ENCODE measurements around the gene BASP1. TPM values are rescaled to one million over a fixed set of nuclear protein-coding genes. Genes with fewer than 3 reads are reported as not detected.

Gene BASP1
- total RNA-seq, 1 experiment from 2014 or later: 0.34 TPM

- H2AFZ ChIP-seq (ENCODE audit: low read depth, low read length, poor library complexity, severe bottlenecking): peak overlapping the region; percentile 50
Measured at GRCh38 chr5:17189381-17190036, 27.9 kb upstream of the BASP1 start.

More at GRCh38 chr5:17189381-17190036, 27.9 kb upstream of the BASP1 start:
- no peak for TF ChIP-seq EZH2 (IDR thresholded peaks at IDR 0.05)
- no peak for TF ChIP-seq ZNF274 (IDR thresholded peaks at IDR 0.05; ENCODE audit: low read depth, low read length)
- no peak for TF ChIP-seq POLR2AphosphoS5 (IDR thresholded peaks at IDR 0.05; ENCODE audit: low read depth, low read length)
- no peak for TF ChIP-seq EGR1 (IDR thresholded peaks at IDR 0.05; ENCODE audit: low read depth)
- no peak for TF ChIP-seq ELF1 (IDR thresholded peaks at IDR 0.05; ENCODE audit: borderline replicate concordance, low read depth)
- peak; percentile 74 to 98 (median 81) for TF ChIP-seq CTCF (IDR thresholded peaks at IDR 0.05 in 2 of 3, conservative IDR thresholded peaks at IDR 0.05 in 1 of 3; ENCODE audit: borderline replicate concordance in 1 of 3, insufficient read depth in 1 of 3, low read depth in 2 of 3, low read length in 2 of 3)
- TF ChIP-seq RAD21 (IDR thresholded peaks at IDR 0.05; ENCODE audit: low read depth): peak; percentile 82
- no peak for TF ChIP-seq ZBTB33 (IDR thresholded peaks at IDR 0.05; ENCODE audit: extremely low read depth, insufficient replicate concordance, low read length)
- TF ChIP-seq SP1 (IDR thresholded peaks at IDR 0.05; ENCODE audit: low read depth): no peak
- peak overlapping the region in 1 of 2 experiments; percentile 30; a peak in 2 of 4 replicates for H3K4me3 ChIP-seq (replicated peaks in 1 of 2; ENCODE audit: low read depth in 1 of 2, low read length in 2 of 2)
- H3K4me1 ChIP-seq (ENCODE audit: control insufficient read depth in 1 of 2, insufficient read depth in 2 of 2, low read length in 2 of 2): peaks cover 4 to 14% of the 10 kb centered on the region in 2 experiments
- intact Hi-C loops (cut with micrococcal nuclease): loop anchor here (1.0 to 2.0 kb wide), 4 partner anchors 255 to 509 kb away; no protein-coding TSS in a partner anchor
- H3K4me2 ChIP-seq (ENCODE audit: low read length): peak overlapping the region; percentile 62
- peak; percentile 88 for ATAC-seq
- H3K9me3 ChIP-seq (ENCODE audit: control insufficient read depth in 1 of 2, insufficient read depth in 1 of 2, low read depth in 1 of 2, low read length in 2 of 2): no peaks in the 10 kb centered on the region
- ChIA-PET POLR2A (interaction anchor here (0.8 to 1.4 kb wide), 2 partner anchors 253 to 398 kb away, joined by 3 to 4 read pairs; partner anchors contain the start of gene MYO10), CTCF (interaction anchor here (0.6 to 3.8 kb wide), 30 partner anchors 9 to 729 kb away, joined by 3 to 39 read pairs (median 4); partner anchors contain the start of gene MYO10), RAD21 (ENCODE audit: low non-redundant PET in 1 of 2, low total read pairs in 2 of 2, uncharacterized antibody in 2 of 2, unreplicated experiment in 2 of 2) (interaction anchor here (1.3 to 1.6 kb wide), 3 partner anchors 395 to 500 kb away, joined by 4 to 5 read pairs (median 5); no protein-coding TSS in a partner anchor)
- H3K9ac ChIP-seq (ENCODE audit: low read length): no peak overlapping the region
- H3K9me2 ChIP-seq (ENCODE audit: insufficient read depth): no peaks in the 10 kb centered on the region
- H4K20me1 ChIP-seq (ENCODE audit: insufficient read depth): no peaks in the 10 kb centered on the region
- no peaks in the 10 kb centered on the region for H3K79me2 ChIP-seq (ENCODE audit: insufficient read depth, low read length)
- no peaks in the 10 kb centered on the region for H3K36me3 ChIP-seq (ENCODE audit: control insufficient read depth in 1 of 2, insufficient read depth in 2 of 2, low read length in 2 of 2)
- BruUV-seq (replicated peaks): no TSS peak
- no peak overlapping the region for H3K27ac ChIP-seq (ENCODE audit: low read depth, low read length)
- peak; percentile 85 for DNase-seq (ENCODE audit: low read depth, low spot score)
- no peaks in the 10 kb centered on the region for H3K27me3 ChIP-seq (ENCODE audit: insufficient read depth, low read length)
